ENCODE results near the gene SIDT1. TPM values are rescaled to one million over a fixed set of nuclear protein-coding genes. Genes with fewer than 3 reads are reported as not detected.

The SIDT1 gene
- total RNA-seq, 1 donor from 2014 or later, result not detected

DNA sequence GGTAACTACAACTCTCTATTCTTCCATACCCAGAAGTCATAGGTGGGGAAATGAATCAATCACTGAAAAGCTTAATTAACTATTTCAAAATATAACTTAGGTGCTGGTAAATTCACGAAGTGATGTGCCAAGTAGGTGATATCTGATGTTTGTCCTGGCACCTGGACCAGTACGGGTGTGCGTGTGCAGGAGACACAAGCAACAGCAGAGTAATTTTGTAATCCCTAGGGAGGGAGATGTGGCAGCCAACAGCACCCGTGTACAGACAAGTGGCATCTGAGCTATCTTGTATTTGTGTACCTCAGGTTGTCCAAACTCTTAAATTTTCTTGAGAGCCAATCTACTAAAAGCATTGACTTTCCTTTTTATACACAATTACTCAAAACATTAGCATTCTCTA, 141.2 kb downstream of the SIDT1 start:
- Histone ChIP-seq H3K9me3 (ENCODE audit: low read depth) (no peaks in the 10 kb centered on the region), H4K20me1 (ENCODE audit: low read depth) (no peaks in the 10 kb centered on the region), H3F3A (ENCODE audit: low read depth) (no peaks in the 10 kb centered on the region), H3K36me3 (no peaks in the 10 kb centered on the region), H3K4me1 (no peaks in the 10 kb centered on the region), H3K27ac (no peak overlapping the region), H3K4me3 (no peak overlapping the region), H3K4me2 (no peak overlapping the region), H3K79me2 (ENCODE audit: low read depth) (no peaks in the 10 kb centered on the region), H2AFZ (replicated peaks) (no peak overlapping the region), H3K9ac (no peak overlapping the region), H3K27me3 (no peaks in the 10 kb centered on the region)
- Mint-ChIP-seq H3K9me3 (no peaks in the 10 kb centered on the region), H3K36me3 (peaks cover 22% of the 10 kb centered on the region), H3K4me3 (no peak overlapping the region), H3K27me3 (ENCODE audit: insufficient read depth, low read depth) (no peaks in the 10 kb centered on the region), H3K27ac (no peak overlapping the region), H3K4me1 (no peaks in the 10 kb centered on the region)
- TF ChIP-seq EZH2 (IDR thresholded peaks at IDR 0.05) (no peak), EZH2phosphoT487 (IDR thresholded peaks at IDR 0.05) (no peak)
- TF ChIP-seq, protein P1, sequence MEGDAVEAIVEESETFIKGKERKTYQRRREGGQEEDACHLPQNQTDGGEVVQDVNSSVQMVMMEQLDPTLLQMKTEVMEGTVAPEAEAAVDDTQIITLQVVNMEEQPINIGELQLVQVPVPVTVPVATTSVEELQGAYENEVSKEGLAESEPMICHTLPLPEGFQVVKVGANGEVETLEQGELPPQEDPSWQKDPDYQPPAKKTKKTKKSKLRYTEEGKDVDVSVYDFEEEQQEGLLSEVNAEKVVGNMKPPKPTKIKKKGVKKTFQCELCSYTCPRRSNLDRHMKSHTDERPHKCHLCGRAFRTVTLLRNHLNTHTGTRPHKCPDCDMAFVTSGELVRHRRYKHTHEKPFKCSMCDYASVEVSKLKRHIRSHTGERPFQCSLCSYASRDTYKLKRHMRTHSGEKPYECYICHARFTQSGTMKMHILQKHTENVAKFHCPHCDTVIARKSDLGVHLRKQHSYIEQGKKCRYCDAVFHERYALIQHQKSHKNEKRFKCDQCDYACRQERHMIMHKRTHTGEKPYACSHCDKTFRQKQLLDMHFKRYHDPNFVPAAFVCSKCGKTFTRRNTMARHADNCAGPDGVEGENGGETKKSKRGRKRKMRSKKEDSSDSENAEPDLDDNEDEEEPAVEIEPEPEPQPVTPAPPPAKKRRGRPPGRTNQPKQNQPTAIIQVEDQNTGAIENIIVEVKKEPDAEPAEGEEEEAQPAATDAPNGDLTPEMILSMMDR (IDR thresholded peaks at IDR 0.05), result no peak
- DNase-seq (ENCODE audit: low spot score), result no peak

DNA sequence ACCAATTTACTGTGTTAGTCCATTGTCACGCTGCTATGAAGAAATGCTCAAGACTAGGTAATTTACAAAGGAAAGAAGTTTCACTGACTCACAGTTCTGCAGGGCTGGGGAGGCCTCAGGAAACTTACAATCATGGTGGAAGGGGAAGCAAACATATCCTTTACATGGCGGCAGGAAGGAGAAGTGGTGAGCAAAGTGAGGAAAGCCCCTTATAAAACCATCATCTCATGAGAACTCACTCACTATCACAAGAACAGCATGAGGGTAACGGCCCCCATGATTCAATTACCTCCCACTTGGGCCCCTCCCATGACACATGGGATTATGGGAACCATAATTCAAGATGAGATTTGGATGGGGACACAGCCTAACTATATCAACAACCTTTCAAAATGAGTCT, 143.9 kb downstream of the SIDT1 start:
- Histone ChIP-seq H3K9ac (no peak overlapping the region), H3K4me3 (no peak overlapping the region), H3K4me2 (no peak overlapping the region), H4K20me1 (ENCODE audit: low read depth) (no peaks in the 10 kb centered on the region), H2AFZ (replicated peaks) (no peak overlapping the region), H3K27ac (no peak overlapping the region), H3K79me2 (ENCODE audit: low read depth) (no peaks in the 10 kb centered on the region), H3F3A (ENCODE audit: low read depth) (no peaks in the 10 kb centered on the region), H3K4me1 (no peaks in the 10 kb centered on the region), H3K36me3 (no peaks in the 10 kb centered on the region), H3K27me3 (no peaks in the 10 kb centered on the region), H3K9me3 (ENCODE audit: low read depth) (no peaks in the 10 kb centered on the region)
- Mint-ChIP-seq H3K9me3 (peaks cover 8% of the 10 kb centered on the region), H3K27me3 (ENCODE audit: insufficient read depth, low read depth) (no peaks in the 10 kb centered on the region), H3K36me3 (peaks cover 25% of the 10 kb centered on the region), H3K27ac (no peak overlapping the region), H3K4me1 (no peaks in the 10 kb centered on the region), H3K4me3 (no peak overlapping the region)
- TF ChIP-seq EZH2phosphoT487 (IDR thresholded peaks at IDR 0.05) (no peak), EZH2 (IDR thresholded peaks at IDR 0.05) (no peak)
- TF ChIP-seq, protein P1 (IDR thresholded peaks at IDR 0.05), result no peak
- DNase-seq (ENCODE audit: low spot score), result no peak

DNA sequence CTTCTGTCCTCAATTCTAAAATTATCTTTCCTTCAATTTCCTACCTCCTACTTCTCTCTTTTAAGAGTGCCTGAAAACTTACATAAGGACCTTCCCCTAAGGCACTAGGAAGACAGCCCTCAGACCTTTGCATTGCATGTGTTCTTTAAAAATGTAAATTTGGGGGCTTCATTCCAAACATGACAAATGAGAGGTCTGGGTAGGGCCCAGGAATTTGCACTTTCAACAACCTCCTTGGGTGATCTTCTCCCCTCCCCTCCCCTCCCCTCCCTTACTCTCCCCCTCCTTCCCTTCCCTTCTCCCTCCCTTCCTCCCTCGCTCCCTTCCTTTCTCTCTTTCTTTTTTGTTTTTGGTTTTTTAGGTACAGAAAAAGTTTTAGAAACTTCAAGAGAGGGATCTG, 145.4 kb downstream of the SIDT1 start:
- Histone ChIP-seq H4K20me1 (ENCODE audit: low read depth) (no peaks in the 10 kb centered on the region), H3K4me2 (no peak overlapping the region), H3K79me2 (ENCODE audit: low read depth) (no peaks in the 10 kb centered on the region), H3K4me1 (no peaks in the 10 kb centered on the region), H3K4me3 (no peak overlapping the region), H3K27me3 (no peaks in the 10 kb centered on the region), H3K9me3 (ENCODE audit: low read depth) (no peaks in the 10 kb centered on the region), H2AFZ (replicated peaks) (no peak overlapping the region), H3K36me3 (no peaks in the 10 kb centered on the region), H3K9ac (no peak overlapping the region), H3F3A (ENCODE audit: low read depth) (no peaks in the 10 kb centered on the region), H3K27ac (no peak overlapping the region)
- Mint-ChIP-seq H3K9me3 (peaks cover 14% of the 10 kb centered on the region), H3K4me1 (no peaks in the 10 kb centered on the region), H3K36me3 (peaks cover 29% of the 10 kb centered on the region), H3K27me3 (ENCODE audit: insufficient read depth, low read depth) (no peaks in the 10 kb centered on the region), H3K4me3 (no peak overlapping the region), H3K27ac (no peak overlapping the region)
- TF ChIP-seq EZH2phosphoT487 (IDR thresholded peaks at IDR 0.05) (no peak), EZH2 (IDR thresholded peaks at IDR 0.05) (no peak)
- TF ChIP-seq, protein P1 (IDR thresholded peaks at IDR 0.05), result no peak
- no peak for DNase-seq (ENCODE audit: low spot score)

Measured in neural progenitor cell (in vitro differentiated cells).